ENCODE results near the gene MCM8.

Gene MCM8

GRCh38 chr20:5947276-5947675 lies 3.2 kb upstream of the MCM8 start:
- no peak for DNase-seq (ENCODE audit: low read depth, low spot score)

GRCh38 chr20:5949943-5950270 lies 545 bp upstream of the MCM8 start:
- no peak for DNase-seq (ENCODE audit: low read depth, low spot score)

- no peak for DNase-seq (ENCODE audit: low read depth, low spot score)
Observed at GRCh38 chr20:5967469-5967868, 17.0 kb downstream of the MCM8 start.

- no peak for DNase-seq (ENCODE audit: low read depth, low spot score)
Observed at GRCh38 chr20:5968462-5968861, 18.0 kb downstream of the MCM8 start.

GRCh38 chr20:5969348-5969935 lies 19.0 kb downstream of the MCM8 start:
- peak; percentile 91 for DNase-seq (ENCODE audit: low read depth, low spot score)

- no peak for DNase-seq (ENCODE audit: low read depth, low spot score)
Observed at GRCh38 chr20:5969940-5970339, 19.5 kb downstream of the MCM8 start.

GRCh38 chr20:5970381-5970780 lies 19.9 kb downstream of the MCM8 start:
- DNase-seq (ENCODE audit: low read depth, low spot score), result no peak

GRCh38 chr20:5971203-5971602 lies 20.8 kb downstream of the MCM8 start:
- peak; percentile 0 for DNase-seq (ENCODE audit: low read depth, low spot score)

GRCh38 chr20:5973172-5973571 lies 22.7 kb downstream of the MCM8 start:
- no peak for DNase-seq (ENCODE audit: low read depth, low spot score)

- DNase-seq (ENCODE audit: low read depth, low spot score), result no peak
Observed at GRCh38 chr20:5973971-5974370, 23.5 kb downstream of the MCM8 start.

- no peak for DNase-seq (ENCODE audit: low read depth, low spot score)
Observed at GRCh38 chr20:5974531-5974930, 24.1 kb downstream of the MCM8 start.

- DNase-seq (ENCODE audit: low read depth, low spot score), result no peak
Observed at GRCh38 chr20:5975778-5976177, 25.3 kb downstream of the MCM8 start.

GRCh38 chr20:5977223-5977622 lies 26.8 kb downstream of the MCM8 start:
- no peak for DNase-seq (ENCODE audit: low read depth, low spot score)

GRCh38 chr20:5977975-5978374 lies 27.5 kb downstream of the MCM8 start:
- DNase-seq (ENCODE audit: low read depth, low spot score), result no peak

- no peak for DNase-seq (ENCODE audit: low read depth, low spot score)
Observed at GRCh38 chr20:5979801-5980200, 29.3 kb downstream of the MCM8 start.

GRCh38 chr20:5980720-5981538 lies 30.5 kb downstream of the MCM8 start:
- no peak for DNase-seq (ENCODE audit: low read depth, low spot score)

- DNase-seq (ENCODE audit: low read depth, low spot score), result no peak
Observed at GRCh38 chr20:5987383-5987782, 36.9 kb downstream of the MCM8 start.

GRCh38 chr20:5989539-5989938 lies 39.1 kb downstream of the MCM8 start:
- DNase-seq (ENCODE audit: low read depth, low spot score), result no peak

- DNase-seq (ENCODE audit: low read depth, low spot score), result no peak
Observed at GRCh38 chr20:5990946-5991345, 40.5 kb downstream of the MCM8 start.

- DNase-seq (ENCODE audit: low read depth, low spot score), result no peak
Observed at GRCh38 chr20:5991623-5992441, 41.4 kb downstream of the MCM8 start.

- DNase-seq (ENCODE audit: low read depth, low spot score), result no peak
Observed at GRCh38 chr20:5996765-5997164, 46.3 kb downstream of the MCM8 start.

- DNase-seq (ENCODE audit: low read depth, low spot score), result no peak
Observed at GRCh38 chr20:5999783-6000182, 49.3 kb downstream of the MCM8 start.

- DNase-seq (ENCODE audit: low read depth, low spot score), result no peak
Observed at GRCh38 chr20:6000871-6001270, 50.4 kb downstream of the MCM8 start.

Measured in iPS DF 19.7 (cell line).